Activated T-cell treated with anti-CD3 and anti-CD28 coated beads for 24 hours (primary cell): ENCODE data around the gene DNM2.
"Not testable (repeated sequence)": the region's sequence is repeated elsewhere in the genome, so short reads cannot be mapped to it uniquely, and the experiment has no call there.

Experiments
- DNase-seq: peaks from one replicate; pipeline ENCODE4 v3.0.0-alpha.2; 2020; ENCODE audit warnings: low read depth

DNM2 gene

DNA sequence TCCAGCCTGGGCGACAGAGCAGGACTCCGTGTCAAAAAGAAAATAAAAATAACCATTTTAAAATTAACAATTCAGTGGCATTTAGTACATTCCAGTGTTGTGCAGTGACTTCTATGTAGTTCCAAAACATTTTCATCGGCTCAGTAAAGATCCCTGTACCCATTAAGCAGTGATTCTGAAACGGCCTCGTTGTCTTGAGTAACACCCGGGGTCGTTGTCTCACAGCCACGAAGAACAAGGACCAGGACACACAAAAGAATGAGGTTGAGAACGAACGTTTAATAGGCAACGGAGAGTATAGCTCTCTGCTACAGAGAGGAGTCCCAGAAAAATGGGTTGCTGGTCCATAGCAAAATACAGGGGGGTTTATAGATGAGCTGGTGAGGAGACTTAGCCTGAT, 120.5 kb downstream of the DNM2 start:
- no peak for DNase-seq

DNA sequence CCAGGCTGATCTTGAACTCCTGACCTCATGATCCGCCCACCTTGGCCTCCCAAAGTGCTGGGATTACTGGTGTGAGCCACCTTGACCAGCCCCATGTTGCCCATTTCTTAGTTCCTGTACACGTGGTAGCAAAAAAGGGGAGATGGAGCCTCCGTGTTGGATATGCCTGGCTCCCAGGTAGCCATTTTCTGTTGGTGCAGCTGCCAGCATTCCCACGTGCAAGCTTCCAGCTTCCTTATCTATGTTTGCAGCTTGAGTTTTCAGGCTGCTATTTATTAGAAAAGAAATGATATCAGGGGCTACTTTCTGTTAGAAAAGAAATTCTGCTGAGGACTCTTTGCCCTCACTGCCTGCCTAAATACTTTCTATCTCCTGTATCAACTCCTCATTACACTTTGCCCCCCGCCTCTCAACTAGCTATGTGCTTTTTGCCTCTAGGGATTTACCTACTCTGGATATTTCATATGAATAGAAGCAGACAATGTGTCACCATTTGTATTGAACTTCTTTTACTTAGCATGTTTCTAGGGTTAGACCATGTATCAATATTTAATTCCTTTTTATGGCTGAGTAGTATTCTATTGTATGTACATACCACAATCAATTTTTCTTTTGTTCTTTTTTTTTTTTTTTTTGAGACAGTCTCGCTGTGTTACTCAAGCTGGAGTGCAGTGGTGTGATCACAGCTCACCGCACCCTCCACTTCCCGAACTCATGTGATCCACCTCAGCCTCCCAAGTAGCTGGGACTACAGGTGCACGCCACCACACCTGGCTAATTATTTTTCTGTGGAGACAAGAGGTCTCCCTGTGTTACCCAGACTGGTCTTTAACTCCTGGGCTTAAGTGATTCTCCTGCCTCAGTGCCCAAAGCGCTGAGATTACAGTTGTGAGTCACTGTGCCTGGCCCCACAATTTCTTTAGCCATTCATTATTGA, 121.5 kb downstream of the DNM2 start:
- no peak for DNase-seq

DNA sequence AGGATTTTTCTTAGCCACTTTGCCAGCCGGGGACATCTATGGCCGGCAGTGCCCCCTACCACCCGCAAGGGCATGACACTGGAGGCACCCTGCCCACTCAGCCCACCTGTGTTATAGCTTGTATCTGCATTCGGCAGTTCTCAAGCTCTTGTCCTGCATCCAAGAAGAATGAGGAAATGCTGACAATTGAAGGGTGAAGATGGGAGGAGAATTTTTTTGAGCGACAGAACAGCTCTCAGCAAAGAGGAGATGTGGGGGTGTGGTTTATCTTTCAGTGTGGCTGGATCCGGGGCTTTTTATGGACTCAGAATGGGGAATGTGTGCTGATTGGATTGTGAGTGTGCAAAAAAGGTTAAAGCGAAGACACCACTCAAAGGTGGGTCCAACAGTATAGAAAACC, 124.9 kb downstream of the DNM2 start:
- DNase-seq, result no peak

DNA sequence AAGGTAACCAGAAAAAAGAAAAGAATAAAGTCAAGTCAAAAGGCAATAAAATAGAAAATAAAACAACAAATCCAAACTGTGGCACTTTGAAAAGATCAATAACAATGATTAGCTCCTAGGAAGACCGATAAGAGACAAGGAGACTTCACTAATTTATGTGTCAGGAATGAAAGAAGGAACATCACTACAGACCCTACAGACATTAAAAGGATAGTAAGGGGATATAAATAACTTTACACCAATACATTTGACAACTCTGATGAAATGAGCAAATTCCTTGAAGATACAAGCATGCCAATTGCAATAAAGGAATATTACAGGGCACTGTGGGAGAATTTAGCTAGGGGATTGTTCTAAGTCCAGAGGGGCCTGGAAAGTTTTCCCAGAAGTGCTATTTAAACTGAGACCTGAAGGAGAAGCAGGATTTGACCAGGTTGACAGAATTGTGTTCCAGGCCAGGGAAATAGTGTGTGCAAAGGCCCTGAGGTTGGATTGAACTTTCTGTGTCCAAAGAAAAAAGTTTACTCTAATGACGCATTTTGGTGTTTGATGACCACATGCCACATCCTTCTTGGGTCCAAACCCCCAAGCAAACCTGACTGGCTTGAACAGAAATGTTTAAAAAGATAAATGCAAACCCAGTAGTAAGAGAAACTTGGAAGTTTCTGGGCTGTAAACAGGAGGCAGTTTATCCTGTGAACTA, 128.8 kb downstream of the DNM2 start:
- no peak for DNase-seq

DNA sequence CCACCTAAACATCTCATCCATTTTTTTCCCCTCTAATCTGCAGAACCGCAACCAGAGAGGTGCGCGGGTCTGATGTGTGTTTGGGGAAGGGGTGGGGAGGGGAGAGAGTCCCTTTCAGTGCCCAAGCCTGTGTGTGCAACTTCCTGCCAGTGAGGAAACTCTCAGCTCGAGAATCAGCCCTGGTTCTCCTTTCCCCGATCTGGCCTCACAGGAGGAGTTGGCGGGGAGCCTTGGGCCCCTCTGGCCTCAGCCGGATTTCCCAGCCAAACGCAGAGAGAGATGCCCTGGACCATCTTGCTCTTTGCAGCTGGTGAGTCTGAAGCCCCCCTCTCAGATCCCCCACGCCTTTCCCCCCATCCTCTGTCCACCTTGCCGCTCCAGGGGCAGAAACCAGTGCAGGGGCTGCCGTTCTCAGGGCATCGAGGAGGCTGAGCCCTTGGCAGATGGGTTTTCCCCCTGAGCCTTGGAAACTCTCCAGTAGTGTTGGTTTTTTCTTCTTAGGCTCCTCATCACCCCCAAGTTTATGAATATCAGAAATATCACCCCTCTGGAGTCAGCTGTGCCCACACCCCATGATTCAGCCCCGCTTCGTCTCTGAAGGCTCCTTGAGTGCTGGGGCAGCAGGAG, 130.5 kb downstream of the DNM2 start, which contains the start of gene C19orf38:
Gene C19orf38, plus strand, starts transcription at position 186 of the 627 bp plus-strand sequence. Its CDS starts 94 bp downstream, at position 280.
- no peak for DNase-seq

DNA sequence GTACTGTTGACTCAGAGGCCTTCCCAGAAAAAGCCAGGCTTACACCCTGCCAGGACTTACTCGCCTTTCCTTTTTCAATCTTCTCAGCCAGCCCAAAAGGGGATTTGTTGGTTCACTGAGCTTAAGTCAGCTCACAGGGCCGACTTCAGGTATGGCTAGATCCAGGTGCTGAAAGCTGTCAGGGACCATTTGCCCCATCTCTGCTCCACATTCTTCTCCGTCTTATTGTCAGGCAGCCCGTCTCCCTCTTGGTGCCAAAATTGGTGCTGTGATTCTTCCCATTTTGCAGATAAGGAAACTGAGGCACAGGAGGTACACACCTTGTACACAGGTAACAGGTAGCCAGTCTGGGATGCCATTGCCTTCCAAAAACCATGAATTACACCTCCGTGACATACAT, 132.8 kb downstream of the DNM2 start:
- no peak for DNase-seq

DNA sequence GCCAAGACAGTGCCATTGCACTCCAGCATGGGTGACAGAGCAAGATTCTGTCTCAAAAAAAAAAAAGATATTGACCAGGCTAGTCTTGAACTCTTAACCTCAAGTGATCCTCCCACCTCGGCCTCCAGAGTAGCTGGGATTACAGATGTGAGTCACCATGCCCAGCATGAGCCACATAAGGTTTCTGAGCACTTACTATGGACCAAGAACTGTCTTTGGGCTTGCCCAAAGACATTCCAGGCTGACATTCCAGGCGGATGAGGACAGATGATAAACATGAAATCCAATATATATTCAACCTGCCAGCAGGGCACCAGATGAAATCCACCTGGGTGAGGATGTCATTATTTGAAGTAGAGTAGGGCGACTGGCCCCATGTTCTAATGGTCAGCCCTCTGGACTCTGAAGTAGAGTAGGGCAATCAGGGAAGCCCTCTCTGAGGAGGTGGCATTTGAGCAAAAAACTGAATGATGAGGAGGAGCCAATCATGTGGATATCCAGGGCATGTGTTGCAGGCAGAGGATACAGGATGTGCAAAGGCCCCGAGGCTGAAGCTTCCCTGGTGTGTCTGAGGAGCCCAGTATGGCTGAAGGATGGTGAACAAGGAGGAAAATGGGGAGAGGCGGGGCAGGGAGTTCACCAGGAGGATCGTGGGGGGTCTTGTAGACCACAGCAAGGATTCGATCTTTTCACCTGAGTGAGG, 134.4 kb downstream of the DNM2 start:
- DNase-seq, result no peak

DNA sequence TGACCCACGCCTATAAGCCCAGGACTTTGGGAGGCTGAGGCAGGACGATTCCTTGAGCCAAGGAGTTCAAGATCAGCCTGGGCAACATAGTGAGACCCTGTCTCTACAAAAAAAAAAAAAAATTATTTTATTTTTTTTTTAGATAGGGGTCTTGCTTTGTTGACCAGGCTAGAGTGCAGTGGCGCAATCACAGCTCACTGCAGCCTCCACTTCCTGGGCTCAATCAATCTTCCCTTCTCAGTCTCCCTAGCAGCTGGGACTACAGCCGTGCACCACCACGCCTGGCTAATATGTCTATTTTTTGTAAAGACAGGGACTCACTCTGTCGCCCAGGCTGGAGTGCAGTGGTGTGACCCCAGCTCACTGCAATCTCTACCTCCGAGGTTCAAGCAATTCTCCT, 135.1 kb downstream of the DNM2 start:
- DNase-seq, result no peak

DNA sequence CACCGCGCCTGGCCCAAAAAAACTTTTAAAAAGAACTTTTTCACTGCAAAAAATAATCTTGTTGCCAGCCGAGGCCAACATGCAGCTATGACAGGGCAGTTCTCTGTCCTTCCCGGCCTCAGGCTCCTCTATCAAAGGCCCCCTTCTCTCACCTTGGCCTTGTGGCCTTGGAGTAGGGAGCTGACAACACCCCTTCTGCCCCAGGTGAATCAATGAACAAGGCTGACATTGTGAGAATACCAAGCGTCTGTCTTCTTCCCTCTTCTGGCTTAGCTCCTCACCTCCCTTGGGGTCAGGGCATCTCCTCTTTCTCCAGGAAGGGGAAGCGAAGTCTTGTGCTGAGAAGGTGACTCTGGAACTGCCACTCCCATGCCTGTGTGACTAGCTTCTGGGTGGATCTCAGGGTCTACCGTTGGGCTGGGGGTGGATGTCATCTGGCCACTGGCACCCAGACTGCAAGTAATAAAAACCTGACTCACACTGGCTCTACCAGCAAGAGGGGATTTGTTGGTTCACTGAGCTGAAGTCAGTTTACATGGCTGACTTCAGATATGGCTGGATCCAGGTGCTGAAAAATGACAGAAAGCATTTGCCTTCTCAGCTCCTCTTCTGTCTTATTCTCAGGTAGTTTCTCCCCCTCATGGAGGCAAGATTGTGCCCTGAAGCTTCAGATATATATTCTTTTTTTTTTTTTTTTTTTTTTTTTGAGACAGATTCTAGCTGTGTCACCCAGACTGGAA, 136.6 kb downstream of the DNM2 start:
- DNase-seq, result no peak

DNA sequence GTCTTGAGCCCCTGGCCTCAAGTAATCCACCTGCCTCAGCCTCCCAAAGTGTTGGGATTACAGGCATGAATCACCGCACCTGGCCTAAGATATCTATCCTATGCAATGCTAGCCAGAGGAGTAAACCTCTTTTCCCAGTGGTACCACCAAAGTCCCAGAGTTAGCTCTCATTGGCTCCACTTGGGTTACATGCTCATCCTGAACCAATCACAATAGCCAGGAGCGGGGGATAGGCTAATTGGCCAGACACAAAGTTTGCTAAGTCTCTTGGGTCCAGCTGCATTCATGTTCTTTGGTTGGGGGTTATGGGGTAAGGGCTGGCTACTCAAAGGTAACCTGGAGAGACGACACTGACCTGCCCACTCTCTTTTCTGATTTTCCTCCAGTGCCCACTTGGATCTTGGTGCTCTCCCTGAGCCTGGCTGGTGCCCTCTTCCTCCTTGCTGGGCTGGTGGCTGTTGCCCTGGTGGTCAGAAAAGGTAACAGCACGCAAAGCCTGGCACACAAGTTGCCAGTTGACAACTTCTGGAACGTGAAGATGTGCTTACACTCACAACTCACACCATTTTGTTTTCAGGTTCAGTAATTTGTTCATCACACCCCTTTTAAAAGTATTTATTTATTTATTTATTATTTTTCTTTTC, 138.1 kb downstream of the DNM2 start:
- DNase-seq, result no peak

DNA sequence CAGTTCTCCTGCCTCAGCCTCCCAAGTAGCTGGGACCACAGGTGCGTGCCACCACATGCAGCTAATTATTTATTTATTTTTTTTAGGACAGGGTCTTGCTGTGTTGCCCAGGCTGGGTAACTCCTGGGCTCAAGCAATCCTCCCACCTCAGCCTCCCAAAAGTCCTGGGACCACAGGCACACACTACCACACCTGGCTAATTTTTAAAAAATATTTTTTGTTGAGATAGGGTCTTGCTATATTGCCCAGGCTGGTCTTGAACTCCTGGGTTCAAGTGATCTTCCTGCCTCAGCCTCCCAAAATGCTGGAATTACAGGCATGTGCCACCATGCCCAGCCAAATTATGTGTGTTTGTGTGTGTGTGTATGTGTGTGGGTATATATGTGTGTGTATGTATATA, 139.0 kb downstream of the DNM2 start:
- DNase-seq, result not testable (repeated sequence)

DNA sequence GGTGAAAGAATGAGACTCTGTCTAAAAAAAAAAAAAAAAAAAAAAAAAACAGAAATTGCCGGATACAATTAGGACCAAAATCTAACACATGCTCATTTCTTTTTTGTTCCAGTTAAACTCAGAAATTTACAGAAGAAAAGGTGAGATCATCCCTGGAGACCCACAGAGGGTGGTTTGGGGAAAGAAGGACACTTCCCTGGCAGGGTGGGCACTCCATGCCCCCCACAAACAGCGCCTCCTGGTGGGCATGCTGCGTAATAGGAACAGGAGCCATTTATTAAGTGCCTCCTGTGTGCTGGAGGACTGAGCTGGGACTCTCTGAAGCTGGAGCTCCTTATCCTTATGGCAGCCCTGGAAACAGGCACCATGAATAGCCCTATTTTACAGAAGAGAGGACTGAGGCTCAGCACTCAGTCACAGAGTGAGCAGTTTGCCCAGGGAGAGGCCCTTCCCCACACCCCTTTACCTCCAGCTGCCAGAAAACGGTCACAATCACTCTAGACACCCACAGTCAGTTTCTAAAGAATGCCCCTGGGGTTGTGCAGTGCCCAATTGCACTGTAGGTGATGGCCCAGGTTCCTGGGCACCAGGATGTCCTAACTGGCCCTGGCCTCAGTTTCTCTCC, 140.4 kb downstream of the DNM2 start:
- no peak for DNase-seq

DNA sequence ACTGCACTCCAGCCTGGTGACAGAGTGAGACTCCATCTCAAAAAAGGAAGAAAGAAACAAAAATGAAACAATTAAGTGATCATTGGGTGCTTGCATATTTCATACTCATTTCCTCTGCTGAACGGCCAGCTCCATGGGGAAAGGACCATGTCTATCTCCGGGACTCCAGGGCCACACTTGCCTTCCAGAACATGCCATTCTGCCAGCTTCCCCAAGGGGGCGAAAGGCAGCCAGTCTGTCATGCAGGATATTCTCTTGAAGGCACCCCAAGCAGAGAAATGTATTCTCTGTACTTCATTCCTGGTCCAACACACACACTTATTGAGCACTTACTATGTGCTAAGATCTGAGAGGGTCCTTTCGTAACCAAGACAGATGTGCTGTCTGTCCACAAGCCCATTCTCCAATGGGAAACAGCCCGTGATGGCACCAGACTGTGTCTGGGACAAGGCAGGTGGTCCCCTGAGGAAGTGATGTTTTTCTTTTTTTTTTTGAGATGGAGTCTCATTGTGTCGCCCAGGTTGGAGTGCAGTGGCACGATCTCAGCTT, 143.3 kb downstream of the DNM2 start:
- DNase-seq, result peak; percentile 13

DNA sequence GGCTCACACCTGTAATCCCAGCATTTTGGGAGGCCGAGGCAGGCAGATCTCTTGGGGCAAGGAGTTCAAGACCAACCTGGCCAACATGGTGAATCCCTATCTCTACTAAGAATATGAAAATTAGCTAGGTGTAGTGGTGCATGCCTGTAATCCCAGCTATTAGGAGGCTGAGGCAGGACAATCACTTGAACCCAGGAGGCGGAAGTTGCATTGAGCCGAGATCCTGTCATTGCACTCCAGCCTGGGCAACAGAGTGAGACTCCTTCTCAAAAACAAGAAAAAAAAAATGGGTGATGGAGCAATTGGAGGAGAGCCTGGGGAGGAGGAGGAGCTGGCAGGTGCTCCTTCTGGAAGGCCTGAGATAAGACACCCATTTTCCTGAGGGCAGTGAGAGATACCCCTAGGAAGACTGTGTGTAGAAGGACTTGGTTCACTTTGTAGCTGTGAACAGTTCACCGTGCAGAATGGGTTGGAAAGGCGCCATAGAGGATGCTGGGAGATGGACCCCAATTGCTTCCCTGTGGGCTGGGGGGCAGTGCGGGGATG, 144.8 kb downstream of the DNM2 start:
- no peak for DNase-seq

DNA sequence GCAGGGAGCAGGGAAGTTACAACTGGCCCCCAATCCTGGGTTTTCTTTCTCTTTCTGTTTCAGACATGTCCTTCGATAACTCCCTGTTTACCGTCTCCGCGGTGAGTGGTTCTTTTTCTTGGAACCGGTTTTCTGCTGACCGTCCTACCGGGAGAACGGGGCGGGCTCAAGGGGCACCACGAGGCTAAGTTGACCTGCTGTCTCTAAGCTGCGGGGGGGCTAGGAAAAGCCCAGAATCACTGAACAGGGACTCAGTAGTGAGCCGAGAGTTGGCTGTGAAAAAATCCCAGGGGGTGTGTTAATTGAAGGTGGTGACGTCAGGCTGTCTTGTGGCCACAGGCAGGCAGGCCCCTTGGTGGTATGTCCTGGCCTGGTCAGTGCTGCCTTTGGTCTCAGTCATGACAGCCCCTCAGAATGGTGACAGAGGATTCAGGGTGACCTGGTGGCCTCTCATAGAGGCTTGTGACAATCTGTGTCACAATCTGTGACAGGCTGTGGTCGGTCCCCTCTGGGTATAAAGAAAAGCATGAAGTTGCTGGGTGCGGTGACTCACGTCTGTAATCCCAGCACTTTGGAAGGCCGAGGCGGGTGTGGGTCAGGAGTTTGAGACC, 145.3 kb downstream of the DNM2 start:
- DNase-seq, result no peak

DNA sequence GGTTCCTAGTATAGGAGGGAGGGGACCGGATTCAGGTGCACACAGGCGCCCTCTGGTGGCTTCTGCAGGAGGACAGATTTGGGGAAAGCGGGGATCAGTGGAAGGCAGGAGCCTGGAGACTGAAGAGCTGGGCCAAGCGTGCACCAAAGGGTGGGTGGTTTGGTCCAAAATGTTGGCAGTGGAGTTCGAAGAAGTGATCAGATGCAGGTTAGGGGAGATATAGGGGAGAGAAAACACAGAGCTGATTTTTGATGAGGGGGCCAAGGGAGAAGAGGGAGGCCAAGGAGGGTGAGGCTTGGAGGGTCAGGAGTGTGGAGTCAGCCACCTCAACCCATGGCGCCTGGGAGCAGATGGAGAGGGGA, 146.6 kb downstream of the DNM2 start:
- DNase-seq, result peak; percentile 77

DNA sequence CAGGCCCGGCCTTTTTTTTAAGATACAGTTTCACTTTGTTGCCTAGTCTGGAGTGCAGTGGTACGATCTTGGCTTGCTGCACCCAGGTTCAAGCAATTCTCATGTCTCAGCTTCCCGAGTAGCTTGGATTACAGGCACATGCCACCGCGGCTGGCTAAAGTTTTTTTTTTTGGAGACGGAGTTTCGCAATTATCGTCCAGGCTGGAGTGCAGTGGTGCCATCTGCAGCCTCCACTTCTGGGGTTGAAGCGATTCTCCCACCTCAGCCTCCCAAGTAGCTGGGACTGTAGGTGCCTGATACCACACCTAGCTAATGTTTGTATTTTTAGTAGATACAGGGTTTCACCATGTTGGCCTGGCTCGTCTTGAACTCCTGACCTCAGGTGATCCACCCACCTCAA, 148.6 kb downstream of the DNM2 start:
- DNase-seq, result no peak

DNA sequence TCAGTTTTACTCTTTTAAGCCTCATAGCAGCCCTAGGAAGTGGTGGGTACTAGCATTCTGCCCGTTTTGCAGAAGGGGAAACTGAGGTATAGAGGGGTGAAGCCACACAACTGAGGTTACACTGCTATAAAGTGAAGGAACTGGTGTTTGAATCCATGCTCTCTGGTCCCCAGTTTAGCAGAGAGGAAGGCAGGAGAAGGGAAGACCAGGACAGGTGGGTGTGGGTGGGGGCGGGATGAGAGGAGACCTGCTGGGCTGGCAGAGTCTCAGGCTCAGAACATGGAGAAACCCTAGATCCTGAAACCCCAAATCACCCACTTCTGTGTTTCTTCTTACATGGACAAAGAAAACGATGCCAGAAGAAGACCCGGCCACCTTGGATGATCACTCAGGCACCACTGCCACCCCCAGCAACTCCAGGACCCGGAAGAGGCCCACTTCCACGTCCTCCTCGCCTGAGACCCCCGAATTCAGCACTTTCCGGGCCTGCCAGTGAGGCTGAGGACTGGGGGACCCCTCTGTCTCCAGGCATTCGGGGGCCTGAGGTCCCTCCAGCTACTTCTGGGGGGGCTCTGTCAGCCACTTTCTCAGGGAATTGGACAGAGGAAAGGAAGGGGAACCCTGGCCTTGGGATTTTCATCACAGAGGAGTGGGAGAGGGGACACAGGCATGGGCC, 151.1 kb downstream of the DNM2 start:
- DNase-seq, result no peak

DNA sequence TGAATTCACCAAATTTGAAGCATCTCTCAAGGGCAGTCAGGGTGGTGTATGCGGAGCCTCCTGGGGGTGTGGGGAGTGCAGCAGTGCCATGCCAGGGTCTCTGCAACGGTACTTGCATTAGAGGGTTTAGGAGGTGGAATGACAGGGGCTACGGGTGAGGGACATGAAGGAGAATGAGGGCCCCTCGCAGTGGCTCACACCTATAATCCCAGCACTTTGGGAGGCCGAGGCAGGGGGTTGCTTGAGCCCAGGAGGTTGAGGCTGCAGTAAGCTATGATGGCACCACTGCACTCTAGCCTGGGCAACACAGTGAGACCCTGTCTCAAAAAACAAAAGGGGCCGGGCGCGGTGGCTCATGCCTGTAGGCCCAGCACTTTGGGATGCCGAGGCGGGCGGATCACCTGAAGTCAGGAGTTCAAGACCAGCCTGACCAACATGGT, 152.0 kb downstream of the DNM2 start:
- DNase-seq, result not testable (repeated sequence)
